DMS114 treated with DMSO at 0.1 percent for 48 hours (cell line): ENCODE measurements around the gene TTC21A.

Experiments
- DNase-seq: peaks from one replicate; lab custom pipeline; 2025; ENCODE audit not compliant: unreplicated experiment; lab: John Stamatoyannopoulos, UW

The TTC21A gene

DNA sequence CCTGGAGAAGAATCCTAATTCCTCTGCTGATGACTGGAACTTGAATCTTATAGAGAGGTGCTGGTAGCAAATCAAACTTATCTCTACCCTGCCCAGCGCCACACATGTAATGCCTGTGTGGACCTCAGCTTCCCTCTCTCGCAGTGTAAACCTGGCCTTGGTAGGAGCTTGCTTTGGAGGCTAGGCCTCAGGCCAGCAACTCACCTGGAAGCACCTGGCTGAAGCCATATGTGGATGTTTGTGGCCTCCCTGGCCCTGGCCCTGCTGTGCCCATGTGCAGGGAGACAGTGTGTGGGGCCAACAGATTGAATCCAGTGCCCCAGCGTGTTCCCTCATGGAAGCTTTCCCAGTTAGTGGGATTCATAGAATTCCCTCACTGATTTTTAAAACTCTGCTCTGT lies 8.4 kb downstream of the TTC21A start:
- DNase-seq: no peak

- no peak for DNase-seq
These were observed 10.6 kb downstream of the TTC21A start for GRCh38 chr3:39118079-39118478.

GRCh38 chr3:39118931-39119660 lies 11.6 kb downstream of the TTC21A start:
- no peak for DNase-seq

- DNase-seq: no peak
These were observed 14.1 kb downstream of the TTC21A start for GRCh38 chr3:39121621-39122020.

DNA sequence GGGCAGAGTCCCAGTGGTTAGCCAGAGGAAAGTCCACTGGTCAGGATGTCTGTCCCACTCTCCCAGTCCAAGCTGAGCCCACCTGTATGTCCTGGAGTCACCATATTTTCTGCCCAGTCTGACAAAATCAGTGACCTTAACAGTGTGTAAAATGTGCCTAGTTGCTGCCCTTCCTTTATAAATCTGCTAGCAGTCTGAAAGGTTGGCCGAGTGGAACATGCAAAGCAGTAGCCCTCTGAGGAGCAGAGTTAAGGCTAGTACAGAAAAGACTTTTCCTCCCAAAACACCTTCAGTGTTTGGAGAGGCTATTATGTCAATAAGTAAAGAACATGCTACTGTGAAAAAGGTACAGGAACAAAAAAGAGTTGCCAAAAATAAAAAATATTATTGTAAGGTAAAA lies 15.3 kb downstream of the TTC21A start:
- no peak for DNase-seq

GRCh38 chr3:39124876-39125840 lies 17.7 kb downstream of the TTC21A start:
- DNase-seq: no peak

DNA sequence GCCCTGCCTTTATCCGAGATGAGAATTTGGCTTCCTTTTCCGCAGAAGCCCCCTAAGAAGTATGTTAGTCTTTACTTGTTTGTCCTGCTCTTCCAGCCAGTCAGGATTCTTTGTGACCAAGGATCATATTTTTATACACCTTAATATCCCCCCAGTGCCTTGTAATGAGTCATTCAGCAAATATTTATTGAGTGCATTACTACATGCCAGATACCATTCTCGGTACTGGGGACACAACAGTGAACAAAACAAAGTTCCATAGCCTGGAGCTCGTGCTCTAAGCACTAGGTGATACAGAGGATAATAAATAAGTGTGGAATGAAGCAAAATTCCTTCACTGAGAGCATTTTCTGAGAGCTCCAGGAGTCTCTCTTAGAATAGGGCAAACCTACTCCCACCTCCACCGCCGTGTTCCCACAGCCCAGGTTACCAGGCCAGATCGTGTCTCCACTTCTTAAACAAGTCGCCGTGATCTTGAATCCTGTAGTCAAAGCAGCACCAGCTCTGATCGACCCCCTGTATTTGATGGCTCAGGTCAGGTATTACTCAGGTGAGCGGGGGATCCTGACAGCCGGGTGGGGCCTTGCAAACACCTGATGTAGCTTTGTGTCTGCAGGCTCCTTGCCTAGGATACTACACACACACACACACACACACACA lies 18.5 kb downstream of the TTC21A start:
- no peak for DNase-seq

DNA sequence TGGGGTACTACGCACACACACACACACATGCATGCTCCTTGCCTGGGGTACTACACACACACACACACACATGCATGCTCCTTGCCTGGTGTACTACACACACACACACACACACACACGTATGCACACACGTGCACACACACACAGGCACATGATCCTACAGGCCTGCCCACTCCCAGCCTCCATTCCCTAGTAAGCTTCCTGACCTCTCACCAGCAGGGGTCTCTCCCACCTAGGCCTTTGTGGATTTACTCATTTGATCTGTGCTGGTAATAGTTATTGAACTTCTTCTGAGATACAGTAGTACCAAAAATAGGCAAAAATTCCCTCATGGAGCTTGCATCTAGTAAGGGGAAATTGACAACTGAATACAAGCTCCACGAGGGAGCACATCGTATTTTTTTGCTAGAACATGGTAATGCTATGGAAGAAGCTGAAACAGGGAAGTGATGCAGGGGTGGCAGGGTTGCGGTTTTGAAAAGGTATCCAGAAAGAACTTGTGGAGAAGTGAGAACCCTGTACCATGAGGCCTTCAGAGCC lies 19.1 kb downstream of the TTC21A start:
- DNase-seq: peak; percentile 5

- no peak for DNase-seq
These were observed 19.9 kb downstream of the TTC21A start for GRCh38 chr3:39127269-39127907.

- no peak for DNase-seq
These were observed 20.4 kb downstream of the TTC21A start for GRCh38 chr3:39127908-39128304.

- no peak for DNase-seq
These were observed 21.5 kb downstream of the TTC21A start for GRCh38 chr3:39128951-39129350.

DNA sequence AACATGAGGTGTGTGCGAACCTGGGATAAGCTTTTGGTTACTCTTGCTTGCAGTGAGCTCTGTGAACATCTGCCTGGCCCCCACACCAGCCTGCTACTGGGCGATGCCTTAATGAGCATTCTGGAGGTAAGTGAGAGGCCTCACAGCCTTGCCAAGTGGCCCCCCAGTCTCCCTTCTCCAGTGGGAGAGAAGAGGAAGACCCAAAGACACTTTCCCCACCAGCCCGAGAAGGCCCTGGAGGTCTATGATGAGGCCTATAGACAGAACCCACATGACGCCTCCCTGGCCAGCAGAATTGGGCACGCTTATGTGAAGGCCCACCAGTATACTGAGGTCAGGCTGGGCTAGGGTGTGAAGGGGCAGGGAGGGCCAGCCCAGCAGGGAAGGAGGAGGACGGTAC lies 22.5 kb downstream of the TTC21A start:
- DNase-seq: no peak

GRCh38 chr3:39130693-39131265 lies 23.3 kb downstream of the TTC21A start:
- no peak for DNase-seq

GRCh38 chr3:39132096-39133092 lies 24.9 kb downstream of the TTC21A start:
- no peak for DNase-seq

- DNase-seq: no peak
These were observed 25.6 kb downstream of the TTC21A start for GRCh38 chr3:39133093-39133490.

GRCh38 chr3:39133822-39134221 lies 26.3 kb downstream of the TTC21A start:
- no peak for DNase-seq

DNA sequence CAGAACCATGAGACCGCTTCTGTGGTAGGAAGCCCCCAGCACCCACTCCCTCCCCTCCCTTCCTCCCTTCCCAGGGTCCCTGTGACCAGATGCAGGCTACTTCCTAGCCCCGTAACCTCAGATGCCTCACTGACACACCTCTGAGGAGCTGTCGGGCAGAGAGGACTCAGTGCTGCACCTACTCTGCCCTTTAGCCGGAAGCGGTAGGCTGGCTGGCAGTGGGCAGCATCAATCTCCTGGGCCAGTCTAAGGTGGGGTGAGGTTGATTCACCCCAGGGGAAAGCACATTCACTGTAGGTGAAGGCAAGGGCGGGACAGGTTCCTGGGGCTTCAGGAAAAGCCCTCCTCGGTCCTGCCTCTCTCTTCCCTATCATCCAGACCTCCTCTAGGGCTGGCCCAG lies 26.8 kb downstream of the TTC21A start:
- no peak for DNase-seq

DNA sequence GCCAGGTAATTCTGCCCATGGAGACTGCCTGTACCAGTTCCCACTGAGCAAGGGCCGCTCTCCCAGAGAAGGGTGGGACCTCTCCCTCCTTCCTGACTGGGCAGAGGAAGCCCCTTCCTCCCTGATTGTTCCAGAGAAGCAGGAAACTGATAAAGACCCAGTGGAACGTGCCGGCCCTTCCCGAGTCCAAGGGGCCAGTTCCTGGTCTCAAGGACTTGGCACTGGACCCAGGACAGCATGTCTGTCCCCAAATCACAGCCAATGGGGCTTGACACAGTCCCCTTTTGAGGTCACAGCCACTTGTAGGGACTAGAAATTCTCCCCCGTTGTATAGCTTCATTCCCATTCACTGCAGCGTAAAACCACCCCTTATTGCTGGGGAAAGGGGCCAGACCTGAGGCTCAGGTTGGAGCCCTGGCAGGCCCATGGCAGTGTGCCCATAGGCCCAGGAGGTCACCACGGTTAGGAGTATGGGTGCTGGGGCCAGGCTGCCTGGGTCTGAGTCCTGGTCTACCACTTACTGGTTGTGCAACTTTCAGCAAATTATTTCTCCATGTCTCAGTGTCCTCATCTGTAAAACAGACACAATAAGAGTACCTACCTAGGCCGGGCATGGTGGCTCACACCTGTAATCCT lies 27.8 kb downstream of the TTC21A start:
- no peak for DNase-seq
